Aorta (tissue), 5 donors: ENCODE results near the gene PHF10. TPM values are rescaled to one million over a fixed set of nuclear protein-coding genes. Genes with fewer than 3 reads are reported as not detected.

Source experiments
- ATAC-seq: fragments of 200-7000 bp; cut with Tn5 transposase; one replicate; pipeline ENCODE4 v1.9.1; 2022; ENCODE audit warnings: moderate library complexity; ENCODE audit not compliant: low FRiP score
- DNase-seq, 2 donors: peaks; one replicate each; pipeline ENCODE4 v3.0.0-alpha.2; 2020
- H3K27ac ChIP-seq, 2 donors: one replicate each; pipeline ENCODE4 v1.5.1; 2013; ENCODE audit warnings: low read length in 2 of 2, mild to moderate bottlenecking in 2 of 2, moderate library complexity in 2 of 2, control low read depth in 1 of 2, inconsistent platforms in 1 of 2, low read depth in 1 of 2
- H3K27me3 ChIP-seq, 2 donors: one replicate each; pipeline ENCODE4 v1.6.1; 2013; ENCODE audit warnings: control low read depth in 1 of 2, low read length in 1 of 2, mild to moderate bottlenecking in 1 of 2, moderate library complexity in 1 of 2; ENCODE audit not compliant: insufficient read depth in 2 of 2, control insufficient read depth in 1 of 2
- H3K36me3 ChIP-seq, 2 donors: one replicate each; pipeline ENCODE4 v1.6.1; 2013; ENCODE audit warnings: control low read depth in 1 of 2, low read length in 1 of 2, mild to moderate bottlenecking in 1 of 2; ENCODE audit not compliant: insufficient read depth in 2 of 2, control insufficient read depth in 1 of 2
- H3K4me1 ChIP-seq, 2 donors: one replicate each; pipeline ENCODE4 v1.6.1; 2013; ENCODE audit warnings: low read length in 2 of 2, control low read depth in 1 of 2, mild to moderate bottlenecking in 1 of 2, moderate library complexity in 1 of 2; ENCODE audit not compliant: insufficient read depth in 2 of 2, control insufficient read depth in 1 of 2
- H3K4me3 ChIP-seq, 2 donors: one replicate each; pipeline ENCODE4 v1.5.1; 2013; ENCODE audit warnings: low read length in 2 of 2, control low read depth in 1 of 2, mild to moderate bottlenecking in 1 of 2
- H3K9me3 ChIP-seq: one replicate; pipeline ENCODE4 v1.6.1; 2013; ENCODE audit warnings: mild to moderate bottlenecking, low read length; ENCODE audit not compliant: control insufficient read depth
- WGBS, 2 donors: extraction: QIAGEN DNeasy Blood & Tissue Kit; methylation state at CpG; one replicate each; pipeline ENCODE4 v1.1.7; 2013; 5-methylcytosine and 5-hydroxymethylcytosine counted together
- intact Hi-C, 2 donors: fragments of 100-400 bp; cut with DNase I; formaldehyde crosslinking; loops; one replicate each; pipeline versions ENCODE4 v1.14.2 to v1.15.0; 2022
- polyA plus RNA-seq, 2 donors: library from polyadenylated mRNA; stranded (reverse); fragments of 200-250 nt; gene quantifications; one replicate each; pipeline ENCODE4 v1.2.3, GENCODE V29; 2013
- total RNA-seq, 2 donors: library from RNA; stranded (reverse); fragmentation: NEBNext Ultra II Directional; extraction: Animal tissue kit (Norgen Biotek cat#: 25700); gene quantifications; one replicate each; pipeline ENCODE4 v1.2.1, GENCODE V29; 2021
- donor health status: healthy with polysubstance abuse.
- donor health status: Bipolar disorder and iron deficiency.
- donor health status: DM: no; HTN: no; CAD: no.
- donor health status: DM: no; HTN: no; CAD: no.
- donor health status: DM: yes; HTN: yes; CAD: no.

The PHF10 gene
- total and polyA plus RNA-seq, 4 donors: 49.9 to 59.8 (median 56.9) TPM

DNA sequence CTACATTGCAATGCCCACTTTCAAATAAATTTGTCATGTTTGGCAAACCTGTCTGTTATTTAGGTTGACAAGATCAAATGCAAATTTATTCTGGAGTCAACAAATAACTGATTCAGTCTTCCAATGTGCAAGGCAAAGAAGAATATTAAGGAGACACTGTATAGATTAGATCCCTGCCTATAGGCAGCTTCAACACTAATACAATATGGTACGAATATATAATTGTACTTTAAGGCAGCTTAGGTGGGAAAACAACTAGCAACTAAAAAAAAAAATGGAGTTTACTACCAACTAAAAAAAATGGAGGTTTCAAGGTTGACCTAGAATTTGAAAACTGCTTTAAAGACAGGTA is 1.7 kb upstream of the PHF10 start:
- Histone ChIP-seq H3K9me3 (no peaks in the 10 kb centered on the region), H3K27ac (no peak overlapping the region), H3K4me1 (no peaks in the 10 kb centered on the region), H3K27me3 (no peaks in the 10 kb centered on the region), H3K36me3 (no peaks in the 10 kb centered on the region), H3K4me3 (no peak overlapping the region)
- 93 to 99% methylated on average over 1 of the region's 1 CpG for WGBS, 2 donors
- no peak for ATAC-seq
- DNase-seq: no peak
- intact Hi-C loops: no loop called here

DNA sequence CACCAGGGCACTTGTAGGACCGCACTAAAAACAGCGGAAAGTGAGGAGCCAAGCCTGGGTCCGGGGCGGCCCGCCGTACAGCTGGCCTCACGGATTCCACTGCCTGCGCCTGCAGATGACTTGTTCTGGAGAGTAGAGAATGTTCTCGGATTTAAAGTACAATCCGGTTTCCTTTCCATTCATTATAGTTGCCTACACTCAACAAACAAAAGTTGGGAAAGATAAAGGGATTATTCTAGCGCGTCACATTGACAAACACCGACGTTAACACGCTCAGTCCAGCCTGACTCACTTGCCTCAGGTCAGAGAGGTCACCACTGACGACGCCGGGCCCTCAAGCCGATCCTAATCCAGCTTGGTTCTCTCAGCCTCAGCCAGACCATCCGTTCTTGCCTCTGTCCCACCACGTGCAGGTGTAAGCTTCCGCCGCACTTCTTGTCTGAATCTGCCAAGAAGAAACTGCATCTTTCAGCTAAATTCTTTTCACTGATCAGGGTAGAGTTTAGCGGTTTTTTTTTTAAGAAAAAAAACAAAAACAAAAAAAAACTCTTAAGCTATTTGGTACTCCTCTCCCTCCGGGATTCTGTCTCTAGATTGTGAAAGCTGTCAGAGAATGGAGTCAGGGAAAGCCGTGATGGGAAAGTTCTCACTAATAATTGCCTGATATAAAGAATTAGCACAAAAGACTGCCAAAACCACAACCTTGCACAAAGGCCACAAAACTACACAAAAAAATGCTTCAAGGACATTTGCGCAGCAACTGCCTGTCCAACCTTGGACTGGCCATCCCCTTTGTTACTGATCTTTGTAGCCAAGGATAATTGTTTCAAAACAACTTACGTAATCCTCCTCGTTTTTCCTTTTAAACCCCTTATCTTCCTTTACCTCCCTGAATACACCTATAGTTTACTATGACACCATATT is 1.1 kb upstream of the PHF10 start:
- peak; percentile 63 for ATAC-seq
- peak overlapping the region in 1 of 2 donors; percentile 94 for H3K27ac ChIP-seq

DNA sequence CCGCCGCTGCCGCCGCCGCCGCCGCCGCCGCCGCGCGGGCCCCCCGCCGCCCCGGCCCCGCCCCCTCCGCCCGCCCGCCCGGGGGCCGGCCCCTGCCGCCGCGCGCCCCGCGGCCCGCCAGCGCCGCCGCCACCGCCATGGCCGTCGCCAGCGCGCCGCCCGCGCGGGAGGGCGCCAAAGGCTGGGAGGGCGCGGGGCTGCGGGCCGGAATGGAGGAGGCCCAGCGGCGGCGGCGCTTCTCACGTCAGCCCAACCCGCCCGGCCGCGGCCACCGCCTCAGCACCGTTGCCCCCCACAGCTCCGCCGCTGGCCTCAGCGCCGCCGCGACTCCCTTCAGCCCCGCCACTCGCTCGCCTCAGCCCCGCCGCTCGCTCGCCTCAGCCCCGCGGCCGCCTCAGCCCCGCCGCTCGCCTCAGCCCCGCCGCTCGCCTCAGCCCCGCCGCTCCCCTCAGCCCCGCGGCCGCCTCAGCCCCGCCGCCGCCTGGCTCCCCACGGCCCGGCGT is 258 bp downstream of the PHF10 start:
- Histone ChIP-seq H3K4me3 (peak overlapping the region; percentile 43 to 97), H3K27ac (peak overlapping the region; percentile 66 to 99), H3K36me3 (no peaks in the 10 kb centered on the region), H3K4me1 (no peaks in the 10 kb centered on the region), H3K9me3 (no peaks in the 10 kb centered on the region), H3K27me3 (no peaks in the 10 kb centered on the region)
- ATAC-seq (no peak), DNase-seq (peak in 1 of 2 donors; percentile 55)
- intact Hi-C loops: loop anchor here in 1 of 2 donors (2.0 kb wide), 1 partner anchor 21 kb away; the partner anchor contains the start of genes C6orf120 and WDR27
- WGBS, 2 donors: 0 to 1% methylated on average over 12 to 89 of the region's 89 CpGs

More for the DNA sequence above, 1.1 kb upstream of the PHF10 start:
- peak; percentile 69 to 87 for DNase-seq
- intact Hi-C loops: no loop called here
- Histone ChIP-seq H3K36me3 (no peaks in the 10 kb centered on the region), H3K9me3 (no peaks in the 10 kb centered on the region), H3K4me1 (no peaks in the 10 kb centered on the region), H3K27me3 (no peaks in the 10 kb centered on the region), H3K4me3 (peak overlapping the region; percentile 43 to 97)
- 33 to 36% methylated on average over 29 of the region's 29 CpGs for WGBS, 2 donors

DNA sequence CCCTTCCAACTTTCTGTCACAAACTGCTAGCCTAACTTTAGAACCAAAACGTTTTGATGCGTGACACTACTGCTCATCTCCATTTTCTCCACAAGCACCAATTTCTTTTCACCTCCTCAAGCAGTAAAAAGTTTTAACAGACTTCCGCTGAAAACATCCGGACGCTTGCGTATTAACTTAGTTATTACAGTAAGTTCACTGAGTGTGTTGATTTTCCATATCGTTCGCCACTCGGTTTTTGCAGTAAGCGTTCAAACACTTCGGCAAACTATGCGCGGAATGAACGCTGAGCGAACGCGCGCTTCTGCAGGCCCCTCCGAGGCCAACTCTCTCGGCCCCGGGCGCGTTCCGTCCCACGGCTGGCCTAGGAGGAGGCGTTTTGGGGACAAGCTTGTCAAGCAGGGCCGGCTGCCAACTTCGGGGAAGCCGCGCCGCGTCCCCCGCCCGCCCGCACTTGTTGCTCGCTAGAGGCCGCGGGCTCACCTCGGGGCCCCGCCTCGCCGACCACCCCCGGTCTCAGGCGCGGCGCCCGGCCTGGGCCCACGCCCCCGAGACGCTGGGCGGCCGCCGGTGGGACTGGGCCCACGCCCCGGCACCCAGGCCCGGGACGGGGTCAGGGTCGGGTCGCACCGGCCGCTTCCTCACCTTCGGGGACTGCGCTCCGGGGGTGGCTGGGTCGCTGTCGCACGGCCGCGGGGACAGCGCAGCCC is 945 bp downstream of the PHF10 start:
- peak overlapping the region; percentile 94 to 99 for H3K27ac ChIP-seq
- WGBS, 2 donors: 0 to 1% methylated on average over 41 to 70 of the region's 70 CpGs
- H3K27me3 ChIP-seq: no peaks in the 10 kb centered on the region
- intact Hi-C loops: loop anchor here in 1 of 2 donors (2.0 kb wide), 1 partner anchor 21 kb away; the partner anchor contains the start of genes C6orf120 and WDR27
- DNase-seq: peak; percentile 87 to 94
- H3K36me3 ChIP-seq: no peaks in the 10 kb centered on the region
- H3K9me3 ChIP-seq: no peaks in the 10 kb centered on the region
- H3K4me3 ChIP-seq: peak overlapping the region; percentile 43 to 91
- peak; percentile 83 for ATAC-seq
- no peaks in the 10 kb centered on the region for H3K4me1 ChIP-seq

DNA sequence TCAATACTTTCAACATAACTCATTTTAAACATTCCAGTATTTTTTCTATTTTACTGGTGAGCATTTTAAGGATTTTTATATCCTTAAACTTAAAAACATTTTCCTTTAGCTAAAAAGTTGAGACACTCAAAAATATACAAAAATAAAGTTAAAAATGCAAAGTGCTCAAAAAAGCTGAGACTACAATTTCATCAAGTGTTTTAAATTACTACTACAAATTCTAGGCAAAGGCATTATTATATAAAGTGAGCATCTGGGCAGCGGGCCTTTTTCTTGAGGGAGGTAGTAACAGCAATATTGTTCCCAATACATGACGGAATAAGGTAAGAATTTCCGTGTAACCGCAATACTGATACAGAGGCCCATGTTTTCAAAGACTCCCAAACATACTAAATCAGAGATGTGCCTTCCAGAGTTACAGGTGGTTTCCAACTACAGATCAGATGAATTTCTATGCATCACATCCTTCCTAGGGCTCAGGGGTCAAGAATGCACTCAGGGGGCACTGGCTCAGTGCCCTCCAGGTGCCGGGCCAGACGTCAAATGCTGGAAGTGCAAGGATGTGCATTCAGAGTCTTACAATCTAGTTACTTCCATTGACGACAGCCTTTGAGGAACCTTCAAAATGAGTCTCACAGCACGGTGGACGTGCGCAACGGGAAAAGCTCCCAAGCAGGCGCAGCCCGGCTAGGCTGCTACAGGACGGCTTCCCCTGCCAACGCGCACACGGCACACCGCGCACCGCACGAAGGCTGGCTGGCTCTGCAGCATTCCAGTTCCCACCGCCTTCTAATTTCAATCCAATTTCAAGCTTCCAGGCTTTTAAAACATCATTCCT is 1.7 kb downstream of the PHF10 start:
- ATAC-seq (peak; percentile 75), DNase-seq (peak; percentile 74 to 80)
- intact Hi-C loops: loop anchor here in 1 of 2 donors (2.0 kb wide), 1 partner anchor 20 kb away; the partner anchor contains the start of genes C6orf120 and WDR27
- Histone ChIP-seq H3K27ac (peak overlapping the region; percentile 69 to 94), H3K36me3 (no peaks in the 10 kb centered on the region), H3K9me3 (no peaks in the 10 kb centered on the region), H3K4me1 (no peaks in the 10 kb centered on the region), H3K4me3 (peak overlapping the region; percentile 43 to 91), H3K27me3 (no peaks in the 10 kb centered on the region)
- 1% methylated on average over 22 of the region's 22 CpGs for WGBS, 2 donors

DNA sequence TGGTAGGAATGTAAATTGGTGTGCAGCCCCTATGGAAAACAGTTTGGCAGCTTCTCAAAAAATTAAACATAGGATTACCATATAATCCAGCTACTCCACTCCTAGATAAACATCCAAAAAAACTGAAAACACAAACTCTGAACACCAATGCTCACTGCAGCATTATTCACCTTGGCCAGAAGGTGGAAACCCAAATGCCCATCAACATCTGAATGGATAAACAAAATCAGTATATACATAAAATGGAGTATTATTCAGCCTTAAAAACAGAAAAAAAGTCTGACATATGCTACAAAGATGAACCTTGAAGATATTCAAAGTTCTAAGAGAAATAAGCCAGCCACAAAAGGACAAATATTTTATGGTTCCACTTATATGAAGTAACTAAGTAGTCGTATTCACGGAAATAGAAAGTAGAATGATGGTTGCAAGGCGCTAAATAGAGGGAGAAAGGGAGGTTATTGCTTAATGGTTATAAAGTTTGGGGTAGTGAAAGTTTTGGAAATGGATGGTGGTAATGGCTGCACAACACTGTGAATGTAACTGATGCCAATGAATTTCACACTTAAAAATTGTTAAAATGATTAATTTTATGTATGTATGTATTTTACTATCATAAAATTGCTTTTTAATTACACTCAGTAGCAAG is 4.0 kb downstream of the PHF10 start:
- DNase-seq (no peak), ATAC-seq (no peak)
- no peak overlapping the region for H3K4me3 ChIP-seq
- H3K9me3 ChIP-seq: no peaks in the 10 kb centered on the region
- H3K27ac ChIP-seq: no peak overlapping the region
- no peaks in the 10 kb centered on the region for H3K36me3 ChIP-seq
- no peaks in the 10 kb centered on the region for H3K4me1 ChIP-seq
- WGBS, 2 donors: 95 to 98% methylated on average over 3 of the region's 3 CpGs
- intact Hi-C loops: no loop called here
- H3K27me3 ChIP-seq: no peaks in the 10 kb centered on the region

DNA sequence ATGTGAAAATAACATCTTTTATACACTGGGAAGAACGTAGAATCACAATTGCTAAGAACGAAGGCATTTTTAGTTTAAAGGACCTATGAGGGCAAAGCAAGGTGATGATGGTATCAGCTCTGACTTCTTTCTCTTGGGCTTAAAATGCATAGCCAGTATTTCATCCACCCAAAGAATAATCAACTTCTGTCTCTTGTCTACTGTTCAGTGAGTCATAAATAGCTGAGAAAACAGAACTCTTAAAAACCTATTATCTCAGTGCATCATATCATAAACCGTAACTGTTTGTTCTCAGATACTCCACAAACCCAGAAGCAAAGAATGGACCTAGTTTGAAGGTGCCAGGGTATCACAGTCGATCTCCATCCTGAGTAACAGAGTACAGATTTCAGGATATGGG is 5.2 kb downstream of the PHF10 start:
- H3K9me3 ChIP-seq: no peaks in the 10 kb centered on the region
- intact Hi-C loops: no loop called here
- H3K4me1 ChIP-seq: no peaks in the 10 kb centered on the region
- no peaks in the 10 kb centered on the region for H3K36me3 ChIP-seq
- 91 to 92% methylated on average over 4 of the region's 4 CpGs for WGBS, 2 donors
- ATAC-seq (no peak), DNase-seq (no peak)
- no peaks in the 10 kb centered on the region for H3K27me3 ChIP-seq
- no peak overlapping the region for H3K4me3 ChIP-seq
- H3K27ac ChIP-seq: no peak overlapping the region

DNA sequence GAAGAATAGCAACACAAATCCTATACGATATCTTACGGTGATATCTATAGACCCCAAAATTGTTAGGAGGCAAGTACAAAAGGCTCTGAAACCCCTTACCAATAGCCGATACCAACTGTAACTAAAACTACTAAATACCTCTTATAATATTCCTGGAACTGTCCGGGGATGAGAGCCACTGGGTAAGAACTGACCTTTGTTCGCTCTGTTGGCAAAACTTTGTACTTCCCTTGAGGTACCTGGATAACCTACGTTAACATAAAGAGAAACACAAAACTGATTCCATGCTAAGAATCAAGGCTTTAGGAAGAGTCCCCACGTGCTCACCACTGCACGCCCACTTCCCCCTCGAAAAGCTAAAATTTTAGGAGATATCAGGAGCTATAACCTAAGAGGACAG is 9.7 kb downstream of the PHF10 start:
- Histone ChIP-seq H3K27ac (no peak overlapping the region), H3K27me3 (no peaks in the 10 kb centered on the region), H3K4me1 (no peaks in the 10 kb centered on the region), H3K9me3 (no peaks in the 10 kb centered on the region), H3K4me3 (no peak overlapping the region), H3K36me3 (peaks cover 0 to 2% of the 10 kb centered on the region in 2 donors)
- DNase-seq (no peak), ATAC-seq (no peak)
- intact Hi-C loops: no loop called here
- 92 to 93% methylated on average over 9 of the region's 9 CpGs for WGBS, 2 donors
